Fibroblast of villous mesenchyme (primary cell): ENCODE data around the gene LONRF2. TPM values are rescaled to one million over a fixed set of nuclear protein-coding genes. Genes with fewer than 3 reads are reported as not detected.
A peak's percentile ranks its signal among the peaks of the same experiment; 100 is the strongest.
"Not testable (repeated sequence)": the region's sequence is repeated elsewhere in the genome, so short reads cannot be mapped to it uniquely, and the experiment has no call there.

ENCODE experiments used
- DNase-seq: peaks from one replicate; pipeline ENCODE4 v3.0.0-alpha.2; 2010; ENCODE audit warnings: low read depth
- H3K4me3 ChIP-seq: 2 replicates; pipeline ENCODE4 v1.5.1; 2011; ENCODE audit warnings: low read depth, mild to moderate bottlenecking, low read length
- total RNA-seq: library from RNA; depleted of rRNA; stranded (reverse); fragments of >200 nt; gene quantifications from 2 replicates; pipeline ENCODE4 v1.2.3, GENCODE V29; 2012
- TF ChIP-seq, protein P1 (sequence below): IDR thresholded peaks from 2 replicates; pipeline ENCODE4 v1.5.1; 2012; ENCODE audit warnings: low read depth, mild to moderate bottlenecking, low read length; ENCODE audit not compliant: insufficient read depth

The LONRF2 gene
- total RNA-seq, result 0.32 and 1.3 TPM in 2 replicates

DNA sequence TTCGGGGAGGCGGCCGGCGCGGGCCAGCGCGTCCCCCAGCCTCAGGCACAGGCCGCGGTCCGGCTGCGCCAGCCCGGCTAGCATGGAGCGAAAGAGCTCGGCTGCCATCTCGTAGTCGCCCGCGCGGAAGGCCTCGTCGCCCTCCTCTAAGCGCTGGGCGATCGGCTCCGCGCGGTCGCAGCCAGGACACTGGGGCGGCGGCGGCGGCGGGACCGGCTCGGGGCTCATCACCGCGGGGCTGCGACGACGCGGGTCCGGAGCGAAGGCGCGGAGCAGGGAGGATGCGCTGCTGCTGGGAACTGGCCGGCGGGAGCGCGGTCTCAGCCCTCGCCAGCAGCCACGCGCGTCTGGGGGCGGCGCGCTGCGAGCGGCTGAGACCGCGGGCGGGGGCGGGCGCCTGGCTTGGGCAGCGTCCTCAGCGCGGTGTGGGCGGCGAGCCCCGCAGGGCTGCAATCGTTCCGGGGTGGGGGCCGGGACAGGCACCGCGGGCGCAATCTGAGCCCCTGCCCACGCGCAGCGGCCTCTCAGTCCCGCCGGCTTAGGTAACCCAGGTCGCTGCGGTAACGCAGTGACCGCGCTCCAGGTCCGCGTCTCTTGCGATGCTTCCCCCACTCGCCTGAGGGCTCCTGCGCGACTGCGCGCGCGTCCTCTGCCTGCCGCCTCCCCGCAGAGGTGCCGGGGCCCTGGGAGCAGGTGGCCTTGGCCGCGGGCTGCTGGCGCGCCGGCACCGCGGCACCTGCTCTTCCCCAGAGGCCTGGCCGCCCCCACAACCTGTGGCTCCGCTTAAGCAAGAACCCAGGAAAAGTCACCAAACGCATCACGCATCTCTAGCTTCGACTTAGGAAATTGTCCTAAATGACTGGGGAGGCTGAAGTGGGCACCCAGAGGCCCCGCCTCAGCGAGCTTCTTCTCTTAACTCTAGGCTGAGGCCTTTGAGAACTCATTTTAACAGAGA lies at the start of gene LONRF2:
Gene LONRF2 (minus strand): TSS at position 636 of the 955 bp plus-strand sequence. CDS start 408 bp downstream, at position 228.
- no peak for DNase-seq
- TF ChIP-seq, protein P1, sequence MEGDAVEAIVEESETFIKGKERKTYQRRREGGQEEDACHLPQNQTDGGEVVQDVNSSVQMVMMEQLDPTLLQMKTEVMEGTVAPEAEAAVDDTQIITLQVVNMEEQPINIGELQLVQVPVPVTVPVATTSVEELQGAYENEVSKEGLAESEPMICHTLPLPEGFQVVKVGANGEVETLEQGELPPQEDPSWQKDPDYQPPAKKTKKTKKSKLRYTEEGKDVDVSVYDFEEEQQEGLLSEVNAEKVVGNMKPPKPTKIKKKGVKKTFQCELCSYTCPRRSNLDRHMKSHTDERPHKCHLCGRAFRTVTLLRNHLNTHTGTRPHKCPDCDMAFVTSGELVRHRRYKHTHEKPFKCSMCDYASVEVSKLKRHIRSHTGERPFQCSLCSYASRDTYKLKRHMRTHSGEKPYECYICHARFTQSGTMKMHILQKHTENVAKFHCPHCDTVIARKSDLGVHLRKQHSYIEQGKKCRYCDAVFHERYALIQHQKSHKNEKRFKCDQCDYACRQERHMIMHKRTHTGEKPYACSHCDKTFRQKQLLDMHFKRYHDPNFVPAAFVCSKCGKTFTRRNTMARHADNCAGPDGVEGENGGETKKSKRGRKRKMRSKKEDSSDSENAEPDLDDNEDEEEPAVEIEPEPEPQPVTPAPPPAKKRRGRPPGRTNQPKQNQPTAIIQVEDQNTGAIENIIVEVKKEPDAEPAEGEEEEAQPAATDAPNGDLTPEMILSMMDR, result no peak
- H3K4me3 ChIP-seq, result peak within 1 kb of the TSS; percentile 40

DNA sequence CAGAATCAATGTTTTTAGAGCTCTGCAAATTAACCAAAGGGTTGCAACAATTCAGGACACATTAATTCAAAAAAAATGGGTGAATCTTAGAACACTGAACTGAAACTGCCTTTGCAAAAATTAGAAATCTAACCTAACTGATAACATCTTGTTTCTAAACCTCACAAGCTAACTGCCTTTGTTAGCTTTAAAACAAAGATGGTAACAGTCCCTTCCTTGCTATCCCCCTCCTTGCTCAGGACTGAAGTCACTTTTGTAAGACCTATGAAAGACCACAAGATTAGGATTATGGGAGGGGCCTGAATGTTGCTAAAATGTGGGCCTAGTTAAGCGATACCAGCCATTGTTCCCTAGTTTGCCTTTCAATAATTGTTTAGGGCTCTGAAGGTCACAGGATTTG lies 44.9 kb upstream of the LONRF2 start:
- TF ChIP-seq, protein P1, result no peak
- no peak overlapping the region for H3K4me3 ChIP-seq
- DNase-seq, result no peak

DNA sequence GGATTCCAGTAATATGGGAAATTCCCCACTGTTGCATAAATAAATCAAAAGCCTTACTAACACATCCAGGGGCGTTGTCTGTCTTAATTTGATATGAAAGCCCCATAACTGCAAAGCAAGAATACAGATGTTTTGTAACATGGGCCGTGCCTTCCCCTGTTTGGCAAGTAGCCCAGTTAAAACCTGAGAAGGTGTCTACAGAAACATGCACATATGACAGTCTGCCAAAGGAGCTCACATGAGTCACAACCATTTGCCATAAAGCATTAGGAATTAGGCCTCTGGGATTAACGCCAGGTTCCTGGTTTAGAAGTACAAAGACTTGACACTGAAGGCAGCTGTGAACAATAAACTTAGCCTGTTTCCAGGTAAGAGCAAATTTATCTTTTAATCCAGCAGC lies 43.1 kb upstream of the LONRF2 start:
- no peak overlapping the region for H3K4me3 ChIP-seq
- TF ChIP-seq, protein P1, result no peak
- DNase-seq, result peak; percentile 70

DNA sequence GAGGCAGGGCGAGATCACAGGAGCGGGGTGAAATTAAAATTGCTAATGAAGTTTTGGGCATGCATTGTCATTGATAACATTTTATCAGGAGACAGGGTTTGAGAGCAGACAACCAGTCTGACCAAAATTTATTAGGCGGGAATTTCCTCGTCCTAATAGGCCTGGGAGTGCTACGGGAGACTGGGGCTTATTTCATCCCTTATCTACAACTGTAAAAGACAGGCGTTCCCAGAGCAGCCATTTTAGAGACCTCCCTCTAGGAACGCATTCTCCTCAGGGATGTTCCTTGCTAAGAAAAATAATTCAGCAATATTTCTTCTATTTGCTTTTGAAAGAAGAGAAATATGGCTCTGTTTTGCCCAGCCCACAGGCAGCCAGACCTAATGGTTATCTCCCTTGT lies 40.0 kb upstream of the LONRF2 start:
- not testable (repeated sequence) for DNase-seq, H3K4me3 ChIP-seq

DNA sequence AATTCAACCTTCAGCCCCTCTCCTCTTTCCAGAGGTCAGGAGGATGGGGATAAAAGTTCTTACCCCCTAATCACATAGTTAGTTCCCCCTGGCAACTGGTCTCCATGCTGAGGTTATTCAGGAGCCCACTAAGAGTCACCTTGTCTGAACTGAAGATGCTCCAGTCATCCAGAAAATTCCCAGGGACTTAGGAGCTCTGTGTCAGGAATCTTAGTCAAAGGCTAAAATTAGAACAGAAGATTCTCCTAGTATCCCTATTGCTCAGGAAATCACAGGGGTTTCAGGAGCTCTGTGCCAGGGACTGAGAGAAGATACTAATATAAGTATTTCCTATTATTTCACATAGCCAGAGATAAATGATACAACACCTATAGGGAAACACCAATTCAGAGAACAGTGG lies 37.3 kb upstream of the LONRF2 start:
- no peak overlapping the region for H3K4me3 ChIP-seq
- TF ChIP-seq, protein P1, result no peak
- DNase-seq, result no peak

DNA sequence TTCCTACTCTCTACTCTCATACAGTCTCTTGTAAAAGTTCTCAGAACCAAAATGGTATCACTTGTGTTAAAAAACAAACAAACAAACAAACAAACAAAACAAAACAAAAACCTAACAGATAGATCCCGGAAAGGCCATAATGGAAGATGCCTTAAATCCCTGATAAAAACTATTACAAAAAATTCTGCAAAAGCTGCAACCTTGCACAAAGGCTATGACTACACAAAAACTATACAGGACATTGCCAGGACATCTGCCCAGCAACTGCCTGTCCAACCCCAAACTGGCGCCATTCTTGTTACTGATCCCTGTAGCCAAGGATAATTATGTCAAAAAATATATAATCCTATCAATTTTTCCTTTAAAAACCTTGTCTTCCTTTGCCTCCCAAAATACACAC lies 36.3 kb upstream of the LONRF2 start:
- TF ChIP-seq, protein P1, result no peak
- no peak overlapping the region for H3K4me3 ChIP-seq
- DNase-seq, result no peak

DNA sequence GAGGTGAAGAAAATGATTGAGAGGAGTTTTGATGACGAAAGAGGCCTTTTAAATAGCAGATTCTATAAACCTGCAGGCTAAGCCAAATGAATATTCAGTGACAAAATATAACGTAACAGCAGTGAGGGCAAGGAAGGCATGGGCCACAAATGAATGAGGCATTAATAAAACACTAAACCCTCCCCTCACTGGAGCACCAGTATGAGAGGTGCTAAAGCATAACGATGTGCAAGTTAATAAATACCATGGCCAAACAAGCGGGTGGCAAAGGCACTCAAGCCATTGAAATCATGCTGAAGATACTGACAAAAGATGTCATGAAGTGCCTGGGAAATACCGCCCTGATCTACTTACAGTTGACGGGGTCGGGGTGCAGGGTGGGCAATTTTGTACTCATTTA lies 30.2 kb upstream of the LONRF2 start:
- no peak overlapping the region for H3K4me3 ChIP-seq
- TF ChIP-seq, protein P1, result no peak
- no peak for DNase-seq
